Testis (tissue), 3 donors: ENCODE results near the gene RNASE1. TPM values are rescaled to one million over a fixed set of nuclear protein-coding genes. Genes with fewer than 3 reads are reported as not detected.
"Not testable (repeated sequence)": the region's sequence is repeated elsewhere in the genome, so short reads cannot be mapped to it uniquely, and the experiment has no call there.

Source experiments
- DNase-seq: peaks from one replicate; pipeline ENCODE4 v3.0.0-alpha.2; 2019
- H3K27ac ChIP-seq, 2 donors: fragments of 200-600 bp; sonication (generic); one replicate each; pipeline ENCODE4 v1.5.1; 2019
- H3K27me3 ChIP-seq: fragments of 200-600 bp; sonication (generic); one replicate; pipeline ENCODE4 v1.5.1; 2019
- H3K36me3 ChIP-seq: fragments of 200-600 bp; sonication (generic); one replicate; pipeline ENCODE4 v1.5.1; 2017; ENCODE audit warnings: low read depth; ENCODE audit errors: missing control alignments
- H3K4me1 ChIP-seq: fragments of 200-600 bp; sonication (generic); one replicate; pipeline ENCODE4 v1.5.1; 2019
- H3K4me3 ChIP-seq, 2 donors: fragments of 200-600 bp; sonication (generic); one replicate each; pipeline ENCODE4 v1.5.1; 2017 to 2019
- H3K9me3 ChIP-seq: fragments of 200-600 bp; sonication (generic); one replicate; pipeline ENCODE4 v1.5.1; 2017
- CTCF ChIP-seq, 3 experiments: fragments of 450-650 bp in 2 of 3; fragments of 200-600 bp in 1 of 3; sonication (generic) in 1 of 3; IDR thresholded peaks; one replicate each; pipeline ENCODE4 v1.5.1; 2016 to 2019; ENCODE audit warnings: antibody characterized with exemption in 3 of 3, mild to moderate bottlenecking in 2 of 3, moderate library complexity in 1 of 3
- POLR2A ChIP-seq: fragments of 450-650 bp; IDR thresholded peaks from one replicate; pipeline ENCODE4 v1.6.1; 2017; ENCODE audit warnings: antibody characterized with exemption, mild to moderate bottlenecking, moderate library complexity
- WGBS, 2 donors: methylation state at CpG; one replicate each; pipeline ENCODE4 v1.1.5; 2018; 5-methylcytosine and 5-hydroxymethylcytosine counted together
- intact Hi-C: fragments of 100-400 bp; cut with DNase I; formaldehyde crosslinking; loops from one replicate; pipeline ENCODE4 v1.15.1; 2023; ENCODE audit warnings: low total_unique reads
- polyA plus RNA-seq: library from polyadenylated mRNA; stranded (reverse); fragments of 350-450 nt; fragmentation: Illumina TruSeq; extraction: RNeasy Lipid Tissue Mini Kit (QIAGEN cat#74804); gene quantifications from one replicate; pipeline ENCODE4 v1.2.3, GENCODE V29; 2014; ENCODE audit warnings: low read depth, low replicate concordance; ENCODE audit not compliant: insufficient read depth
- total RNA-seq, 2 donors: library from RNA; depleted of rRNA; stranded (reverse); fragments of >200 nt; gene quantifications; one replicate each; pipeline ENCODE4 v1.2.3, GENCODE V29; 2016

The RNASE1 gene
- total and polyA plus RNA-seq, 3 donors from 2014 or later = 1,880 to 2,939 (median 2,192) TPM

GRCh38 chr14:20769421-20769820 lies 33.2 kb downstream of the RNASE1 start:
- 83 to 86% methylated on average over 3 of the region's 3 CpGs for WGBS, 2 donors
- H3K4me3 ChIP-seq = no peak overlapping the region
- H3K9me3 ChIP-seq = no peaks in the 10 kb centered on the region
- no peak overlapping the region for H3K27ac ChIP-seq
- no peaks in the 10 kb centered on the region for H3K4me1 ChIP-seq
- no peak for DNase-seq
- H3K27me3 ChIP-seq = no peaks in the 10 kb centered on the region
- H3K36me3 ChIP-seq = no peaks in the 10 kb centered on the region
- TF ChIP-seq POLR2A (no peak), CTCF (IDR thresholded peaks at IDR 0.05) (no peak)
- intact Hi-C loops = no loop called here

DNA sequence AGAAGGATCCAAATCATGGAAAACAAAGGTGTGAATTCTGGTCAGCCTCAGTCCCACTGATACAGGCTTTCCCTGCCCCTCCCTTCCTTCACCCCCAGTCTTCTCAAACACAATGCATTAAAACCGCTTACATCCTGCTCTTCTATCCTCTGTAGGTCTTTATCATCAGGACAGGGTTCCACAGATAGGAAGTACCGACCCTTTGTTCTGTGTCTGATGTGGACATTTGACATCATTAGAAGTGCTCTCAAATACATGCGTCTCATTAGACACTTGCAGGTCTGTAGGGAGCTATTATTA lies 34.1 kb downstream of the RNASE1 start:
- intact Hi-C loops = no loop called here
- Histone ChIP-seq H3K9me3 (no peaks in the 10 kb centered on the region), H3K4me3 (no peak overlapping the region)

DNA sequence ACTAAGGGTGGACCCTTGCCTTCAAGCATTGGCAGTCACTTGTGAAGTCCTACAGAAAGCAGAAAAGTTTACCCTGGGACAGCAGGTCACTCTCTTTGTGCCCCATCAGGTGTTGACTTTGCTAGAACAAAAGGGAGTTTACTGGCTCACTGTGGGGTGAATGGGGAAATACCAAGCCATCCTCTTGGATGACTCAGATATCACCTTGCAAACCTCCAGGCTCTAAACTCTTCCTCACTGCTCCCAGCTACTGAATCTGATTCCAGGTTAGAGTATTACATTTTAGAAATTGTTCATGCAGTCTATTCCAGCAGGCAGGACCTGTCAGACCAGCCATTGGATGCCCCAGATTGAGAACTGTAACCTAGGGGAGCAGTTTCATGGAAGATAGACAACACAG lies 41.7 kb downstream of the RNASE1 start:
- intact Hi-C loops = no loop called here
- no peaks in the 10 kb centered on the region for H3K9me3 ChIP-seq
- no peaks in the 10 kb centered on the region for H3K27me3 ChIP-seq
- no peak overlapping the region for H3K27ac ChIP-seq
- no peaks in the 10 kb centered on the region for H3K36me3 ChIP-seq
- DNase-seq = no peak
- H3K4me3 ChIP-seq = no peak overlapping the region
- H3K4me1 ChIP-seq = no peaks in the 10 kb centered on the region
- TF ChIP-seq POLR2A (no peak), CTCF (IDR thresholded peaks at IDR 0.05) (no peak)

More for the DNA sequence above, 34.1 kb downstream of the RNASE1 start:
- H3K27me3 ChIP-seq = no peaks in the 10 kb centered on the region
- no peaks in the 10 kb centered on the region for H3K36me3 ChIP-seq
- no peak for DNase-seq
- WGBS, 2 donors = 63 to 82% methylated on average over 3 of the region's 3 CpGs
- no peaks in the 10 kb centered on the region for H3K4me1 ChIP-seq
- TF ChIP-seq POLR2A = no peak
- TF ChIP-seq CTCF (IDR thresholded peaks at IDR 0.05) = no peak
- no peak overlapping the region for H3K27ac ChIP-seq

DNA sequence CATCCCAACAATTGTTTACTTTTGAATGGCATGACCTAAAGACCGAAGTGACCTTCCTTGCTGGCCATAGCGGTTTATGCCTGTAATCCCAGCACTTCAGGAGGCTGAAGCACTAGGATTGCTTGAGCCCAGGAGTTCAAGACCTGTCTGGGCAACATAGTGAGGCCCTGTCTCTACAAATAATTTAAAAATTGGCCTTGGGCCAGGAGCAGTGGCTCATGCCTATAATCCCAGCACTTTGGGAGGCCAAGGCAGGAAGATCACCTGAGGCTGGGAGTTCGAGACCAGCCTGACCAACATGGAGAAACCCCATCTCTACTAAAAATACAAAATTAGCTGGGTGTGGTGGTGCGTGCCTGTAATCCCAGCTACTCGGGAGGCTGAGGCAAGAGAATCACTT lies 43.2 kb downstream of the RNASE1 start:
- intact Hi-C loops, H3K27ac ChIP-seq, H3K4me3 ChIP-seq, H3K4me1 ChIP-seq, DNase-seq, H3K9me3 ChIP-seq, H3K36me3 ChIP-seq, H3K27me3 ChIP-seq: not testable (repeated sequence)
- WGBS, 2 donors = 93 to 96% methylated on average over 5 of the region's 5 CpGs

DNA sequence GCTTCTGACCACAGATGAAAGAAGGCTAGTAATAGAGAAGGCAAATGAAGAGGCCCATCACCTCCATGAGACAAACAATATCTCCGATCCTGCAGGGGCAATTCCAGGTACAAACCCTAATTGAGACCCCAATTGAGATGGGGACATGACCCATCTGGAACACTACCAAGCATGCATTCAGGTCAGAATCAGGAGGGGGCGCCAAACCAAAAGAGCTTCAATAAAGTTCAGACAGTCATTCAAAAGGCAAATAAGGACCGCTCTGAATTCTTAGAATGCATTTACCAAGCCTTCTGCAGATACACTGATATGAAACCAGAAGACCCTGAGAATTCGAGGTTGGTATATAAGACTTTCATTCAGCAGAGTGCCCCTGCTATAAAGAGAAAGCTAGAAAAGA lies 44.7 kb downstream of the RNASE1 start:
- intact Hi-C loops = no loop called here
- H3K27ac ChIP-seq = no peak overlapping the region
- H3K4me1 ChIP-seq = no peaks in the 10 kb centered on the region
- H3K27me3 ChIP-seq = no peaks in the 10 kb centered on the region
- H3K36me3 ChIP-seq = no peaks in the 10 kb centered on the region
- no peak overlapping the region for H3K4me3 ChIP-seq
- peak; percentile 32 for DNase-seq
- H3K9me3 ChIP-seq = no peaks in the 10 kb centered on the region
- 52 to 68% methylated on average over 4 of the region's 4 CpGs for WGBS, 2 donors
- peak in 1 of 3 experiments; percentile 5 for TF ChIP-seq CTCF (IDR thresholded peaks at IDR 0.05)
- no peak for TF ChIP-seq POLR2A
